HepG2 (cell line): ENCODE measurements around the gene RICTOR. TPM values are rescaled to one million over a fixed set of nuclear protein-coding genes. Genes with fewer than 3 reads are reported as not detected.

Experiments used
- ATAC-seq: fragments of 200-7000 bp; cut with Tn5 transposase; 3 replicates; pipeline ENCODE4 v1.9.1; 2020; ENCODE audit warnings: mild to moderate bottlenecking, moderate library complexity
- BruUV-seq: library from RNA; stranded (reverse); fragments of 400-500 nt; replicated peaks from 2 replicates; lab custom pipeline; 2021; lab: Mats Ljungman, UMichigan
- CTCF ChIA-PET: fragments of 300-600 bp; formaldehyde crosslinking; extraction: SDS; loops from one replicate; lab custom pipeline; 2021; ENCODE audit warnings: low total read pairs, inconsistent platforms, low intra/inter-chr PET ratio; lab: Yijun Ruan, JAX
- POLR2A ChIA-PET: fragments of 350-600 bp; sonication (Branson Sonifier 250); formaldehyde crosslinking; loops from one replicate; lab custom pipeline; 2020; ENCODE audit warnings: antibody characterized with exemption, inconsistent platforms; lab: Yijun Ruan, JAX
- DNase-seq: peaks from one replicate; pipeline ENCODE4 v3.0.0-alpha.2; 2015; ENCODE audit warnings: low spot score
- FAIRE-seq: peaks from 3 replicates; lab custom pipeline; 2011; peaks lifted over from hg19 to GRCh38; lab: Jason Lieb, UNC
- H2AFZ ChIP-seq: one replicate; pipeline ENCODE4 v1.6.1; 2011; ENCODE audit warnings: low read length, inconsistent platforms
- H3K27ac ChIP-seq: fragments of 300-600 bp; 3 replicates; pipeline ENCODE4 v1.8.0; 2011; ENCODE audit warnings: mixed run types, mild to moderate bottlenecking, mixed read lengths, low read length, inconsistent platforms; ENCODE audit not compliant: insufficient read depth; ENCODE audit errors: extremely low read length
- H3K27me3 ChIP-seq, 2 experiments: fragments of 200-600 bp in 1 of 2; 2 replicates in 1 of 2; 3 replicates in 1 of 2; pipeline versions ENCODE4 v1.6.0 to v1.8.0; 2011; ENCODE audit warnings: low read length in 2 of 2, mild to moderate bottlenecking in 2 of 2, moderate library complexity in 2 of 2, inconsistent platforms in 1 of 2; ENCODE audit not compliant: insufficient read depth in 2 of 2, control insufficient read depth in 1 of 2
- H3K36me3 ChIP-seq, 2 experiments: fragments of 200-600 bp in 1 of 2; replicated peaks in 1 of 2; 2 replicates in 1 of 2; 3 replicates in 1 of 2; pipeline versions ENCODE4 v1.5.1 to v1.8.0; 2011; ENCODE audit warnings: low read length in 2 of 2, inconsistent platforms in 1 of 2; ENCODE audit not compliant: insufficient read depth in 2 of 2, control insufficient read depth in 1 of 2
- H3K4me1 ChIP-seq: 2 replicates; pipeline ENCODE4 v1.5.1; 2012; ENCODE audit warnings: low read length, inconsistent platforms; ENCODE audit not compliant: insufficient read depth
- H3K4me2 ChIP-seq: 2 replicates; pipeline ENCODE4 v1.6.0; 2011; ENCODE audit warnings: low read depth, low read length, inconsistent platforms
- H3K4me3 ChIP-seq, 3 experiments: fragments of 200-600 bp in 1 of 3; sonication (generic), shearing (Covaris generic) in 1 of 3; replicated peaks in 1 of 3; 2 replicates each; pipeline ENCODE4 v1.5.1; 2011 to 2016; ENCODE audit warnings: low read length in 3 of 3, inconsistent platforms in 2 of 3, low read depth in 2 of 3, mild to moderate bottlenecking in 2 of 3, control low read depth in 1 of 3, mixed read lengths in 1 of 3; ENCODE audit not compliant: insufficient read depth in 1 of 3
- H3K79me2 ChIP-seq: one replicate; pipeline ENCODE4 v1.6.1; 2011; ENCODE audit warnings: low read length, inconsistent platforms; ENCODE audit not compliant: insufficient read depth
- H3K9ac ChIP-seq: 2 replicates; pipeline ENCODE4 v1.6.0; 2011; ENCODE audit warnings: mild to moderate bottlenecking, low read depth, low read length, inconsistent platforms; ENCODE audit not compliant: insufficient read depth
- H3K9me3 ChIP-seq: 2 replicates; pipeline ENCODE4 v1.5.1; 2012; ENCODE audit warnings: mild to moderate bottlenecking, low read length
- H4K20me1 ChIP-seq: 2 replicates; pipeline ENCODE4 v1.6.0; 2011; ENCODE audit warnings: inconsistent platforms, mild to moderate bottlenecking, low read length, moderate library complexity; ENCODE audit not compliant: insufficient read depth
- BCL6 ChIP-seq: IDR thresholded peaks from 2 replicates; pipeline ENCODE4 v1.6.1; 2016; ENCODE audit warnings: missing genetic modification reagents, missing compliant biosample characterization
- CCAR2 ChIP-seq: fragments of 200-400 bp; formaldehyde crosslinking; optimal IDR thresholded peaks from 2 replicates; pipeline ENCODE3; 2018; ENCODE audit warnings: low read depth, mild to moderate bottlenecking, low read length, moderate library complexity
- FOSL2 ChIP-seq: sonication (generic); formaldehyde crosslinking; IDR thresholded peaks from 2 replicates; pipeline ENCODE4 v1.4.0; 2020; ENCODE audit warnings: missing genetic modification reagents
- HNF1A ChIP-seq, 2 experiments: sonication (generic) in 1 of 2; formaldehyde crosslinking in 1 of 2; IDR thresholded peaks; 2 replicates each; pipeline versions ENCODE4 v1.4.0 to v1.6.1; 2016 to 2020; ENCODE audit warnings: borderline replicate concordance in 1 of 2, low read depth in 1 of 2, mild to moderate bottlenecking in 1 of 2, missing genetic modification reagents in 1 of 2
- MAFF ChIP-seq: IDR thresholded peaks from 2 replicates; pipeline ENCODE4 v1.6.1; 2011; ENCODE audit warnings: low read depth, low read length, improper control_type of control experiment
- SIX1 ChIP-seq: sonication (generic); formaldehyde crosslinking; IDR thresholded peaks from 2 replicates; pipeline ENCODE4 v1.4.0; 2020; ENCODE audit warnings: missing genetic modification reagents, borderline replicate concordance
- SRY ChIP-seq: sonication (generic); formaldehyde crosslinking; IDR thresholded peaks from 2 replicates; pipeline ENCODE4 v1.8.0; 2022; ENCODE audit warnings: mild to moderate bottlenecking, missing genetic modification reagents
- ZNF512 ChIP-seq: sonication (generic); formaldehyde crosslinking; IDR thresholded peaks from 2 replicates; pipeline ENCODE4 v1.4.0; 2020; ENCODE audit warnings: mild to moderate bottlenecking, missing genetic modification reagents
- ZNF609 ChIP-seq: sonication (generic); formaldehyde crosslinking; IDR thresholded peaks from 2 replicates; pipeline ENCODE4 v1.4.0; 2020; ENCODE audit warnings: mild to moderate bottlenecking, missing genetic modification reagents, borderline replicate concordance
- ZNF615 ChIP-seq: sonication (generic); formaldehyde crosslinking; IDR thresholded peaks from 2 replicates; pipeline ENCODE4 v1.5.0; 2020; ENCODE audit warnings: mild to moderate bottlenecking, missing genetic modification reagents, borderline replicate concordance
- ZSCAN12 ChIP-seq: sonication (generic); formaldehyde crosslinking; IDR thresholded peaks from 2 replicates; pipeline ENCODE4 v1.9.0; 2021; ENCODE audit warnings: mild to moderate bottlenecking, missing genetic modification reagents
- WGBS: methylation state at CpG from one replicate; pipeline ENCODE4 v1.1.6; 2017; ENCODE audit warnings: low lambda C conversion rate; 5-methylcytosine and 5-hydroxymethylcytosine counted together
- in situ Hi-C: cut with HindIII; loops from 2 replicates; pipeline ENCODE4 v1.10.0; 2017; ENCODE audit warnings: low pct_unique_long_range_greater_than_20kb; ENCODE audit not compliant: extremely low pct_ligation_motif_present
- intact Hi-C: fragments of 100-400 bp; cut with micrococcal nuclease; formaldehyde crosslinking; loops from one replicate; pipeline ENCODE4 v1.10.0; 2022; ENCODE audit not compliant: unreplicated experiment
- polyA plus RNA-seq, 8 experiments: library from polyadenylated mRNA; depleted of rRNA in 3 of 8; stranded (reverse) in 7 of 8; unstranded in 1 of 8; fragments of >200 nt; fragmentation: Illumina TruSeq in 4 of 8; extraction: Trizol in 4 of 8; gene quantifications; 2 replicates each; pipeline versions ENCODE4 v1.2.1 to v1.2.3, GENCODE V29; 2011 to 2016; ENCODE audit warnings: low read depth in 4 of 8, missing spikeins in 1 of 8, mixed read lengths in 1 of 8; ENCODE audit not compliant: insufficient read depth in 1 of 8
- total RNA-seq, 5 experiments: library from RNA; depleted of rRNA; stranded (reverse); fragments of >200 nt; fragmentation: Illumina TruSeq; extraction: Trizol; gene quantifications; 2 replicates each; pipeline ENCODE4 v1.2.3, GENCODE V29; 2016; ENCODE audit warnings: low read depth in 1 of 5

Gene RICTOR
- total and polyA plus RNA-seq, 2 of the 13 experiments (the other 11 are each of a cell fraction or from before 2014, with no cell fraction given): 10.7 to 15.4 TPM

GRCh38 chr5:39114155-39114554, 40.0 kb upstream of the RICTOR start (continued):
- TF ChIP-seq HNF1A (IDR thresholded peaks at IDR 0.05; ENCODE audit: low read depth): no peak
- TF ChIP-seq HNF1A (CRISPR knock-in tag; IDR thresholded peaks at IDR 0.05; ENCODE audit: borderline replicate concordance): no peak

GRCh38 chr5:39113354-39113953, 39.3 kb upstream of the RICTOR start:
- Histone ChIP-seq H3K9ac (no peak overlapping the region), H2AFZ (no peak overlapping the region), H3K4me3 (no peak overlapping the region), H3K4me1 (no peaks in the 10 kb centered on the region), H3K9me3 (no peaks in the 10 kb centered on the region), H3K36me3 (no peaks in the 10 kb centered on the region), H3K27ac (no peak overlapping the region), H3K27me3 (no peaks in the 10 kb centered on the region; a peak in 1 of 5 replicates), H4K20me1 (no peaks in the 10 kb centered on the region), H3K79me2 (no peaks in the 10 kb centered on the region), H3K4me2 (no peak overlapping the region)
- DNase-seq (no peak), ATAC-seq (no peak), FAIRE-seq (no peak)
- 38% methylated on average over 4 of the region's 4 CpGs for WGBS
- no TSS peak for BruUV-seq
- intact Hi-C loops: no loop called here
- ChIA-PET CTCF (no interaction called here), POLR2A (no interaction called here)
- in situ Hi-C loops: no loop called here
- TF ChIP-seq ZNF615 (CRISPR knock-in tag) (no peak), MAFF (no peak), ZNF512 (CRISPR knock-in tag) (no peak), BCL6 (CRISPR knock-in tag) (no peak), ZSCAN12 (no peak), SRY (CRISPR knock-in tag) (no peak), CCAR2 (no peak), ZNF609 (CRISPR knock-in tag) (no peak), FOSL2 (CRISPR knock-in tag) (no peak), SIX1 (no peak)
